GF-D8 (cell line): Measurements from ENCODE around the gene DNAJC7.

Source experiments
- DNase-seq: peaks from one replicate; lab custom pipeline; 2025; lab: John Stamatoyannopoulos, UW

DNAJC7 gene

DNA sequence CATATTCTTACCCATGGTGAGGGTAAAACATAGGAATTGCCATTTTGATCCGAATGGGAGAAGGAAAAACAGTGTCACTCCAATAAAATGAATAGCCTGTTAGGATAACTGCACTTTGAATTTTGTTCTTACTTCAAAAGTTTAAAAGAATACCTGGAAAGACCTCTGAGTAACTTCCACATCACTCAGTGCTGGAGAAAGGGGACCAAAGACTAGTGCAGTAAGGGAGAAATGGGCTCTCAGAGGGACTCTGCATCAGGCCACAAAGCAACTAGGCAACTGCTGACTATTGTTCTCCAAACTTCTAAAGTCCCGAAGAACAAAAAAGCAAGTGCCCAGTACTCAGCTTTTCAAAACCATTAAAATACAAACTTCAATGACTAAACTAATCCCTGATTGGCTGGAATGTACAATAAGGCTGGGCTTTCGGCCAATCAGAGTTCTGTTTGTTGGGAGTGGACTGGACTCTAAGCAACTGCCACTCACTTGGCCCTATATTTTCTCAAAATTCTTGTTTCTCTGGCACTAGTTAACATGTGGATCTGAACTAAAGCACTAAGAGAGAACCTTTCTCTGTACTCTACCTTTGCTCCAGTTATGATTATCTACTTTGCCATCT, 6.2 kb downstream of the DNAJC7 start:
- DNase-seq: no peak

DNA sequence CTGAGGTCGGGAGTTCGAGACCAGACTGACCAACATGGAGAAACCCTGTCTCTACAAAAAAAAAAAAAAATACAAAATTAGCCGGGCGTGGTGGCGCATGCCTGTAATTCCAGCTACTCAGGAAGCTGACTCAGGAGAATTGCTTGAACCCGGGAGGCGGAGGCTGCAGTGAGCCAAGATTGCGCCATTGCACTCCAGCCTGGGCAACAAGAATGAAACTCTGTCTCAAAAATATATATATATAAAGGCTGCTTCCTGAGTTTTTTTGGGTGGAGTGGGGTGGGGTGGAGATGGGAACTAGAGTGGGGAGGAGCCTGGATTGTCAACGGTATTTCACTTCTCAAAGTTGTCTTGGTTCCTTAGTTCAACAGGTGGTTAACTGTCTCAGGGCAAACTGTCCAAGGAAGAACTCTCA, 7.0 kb downstream of the DNAJC7 start:
- peak; percentile 23 for DNase-seq

DNA sequence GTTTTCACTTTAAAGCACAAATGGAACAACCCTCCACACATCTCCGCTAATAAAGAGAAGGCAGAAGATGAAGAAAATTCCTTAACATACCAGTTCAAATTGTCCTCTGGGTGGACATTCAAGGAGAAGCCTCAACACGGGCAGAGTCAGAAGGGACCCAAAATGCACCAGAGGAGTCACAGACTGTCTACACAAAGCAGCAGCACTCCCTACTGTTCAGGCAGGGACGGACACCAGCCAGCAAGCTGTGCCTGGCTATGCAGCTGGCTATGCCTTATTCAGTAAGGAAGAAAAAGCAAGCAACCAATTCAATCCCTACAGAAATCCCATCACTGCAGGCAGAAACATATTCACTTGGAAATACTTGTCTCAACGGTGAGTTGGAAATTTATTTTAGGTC, 8.1 kb downstream of the DNAJC7 start:
- DNase-seq: no peak

DNA sequence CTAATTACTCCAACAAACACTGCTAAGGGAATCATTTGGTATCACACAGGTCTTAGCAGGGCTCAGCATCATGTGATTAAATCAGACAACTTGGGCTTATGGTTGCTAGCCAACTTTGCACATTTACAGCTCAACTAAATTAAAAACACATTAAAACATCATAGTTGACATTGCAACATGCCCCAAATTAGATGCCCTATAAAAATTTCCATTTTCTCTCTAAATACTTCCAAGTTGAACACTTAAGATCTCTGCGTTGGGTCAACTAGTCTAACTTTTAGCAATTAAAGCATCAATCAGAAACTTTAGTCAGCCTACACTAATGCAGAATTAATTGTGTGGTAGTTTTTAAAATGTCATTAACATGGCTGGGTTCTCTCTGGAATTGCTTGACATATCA, 12.1 kb downstream of the DNAJC7 start:
- no peak for DNase-seq

DNA sequence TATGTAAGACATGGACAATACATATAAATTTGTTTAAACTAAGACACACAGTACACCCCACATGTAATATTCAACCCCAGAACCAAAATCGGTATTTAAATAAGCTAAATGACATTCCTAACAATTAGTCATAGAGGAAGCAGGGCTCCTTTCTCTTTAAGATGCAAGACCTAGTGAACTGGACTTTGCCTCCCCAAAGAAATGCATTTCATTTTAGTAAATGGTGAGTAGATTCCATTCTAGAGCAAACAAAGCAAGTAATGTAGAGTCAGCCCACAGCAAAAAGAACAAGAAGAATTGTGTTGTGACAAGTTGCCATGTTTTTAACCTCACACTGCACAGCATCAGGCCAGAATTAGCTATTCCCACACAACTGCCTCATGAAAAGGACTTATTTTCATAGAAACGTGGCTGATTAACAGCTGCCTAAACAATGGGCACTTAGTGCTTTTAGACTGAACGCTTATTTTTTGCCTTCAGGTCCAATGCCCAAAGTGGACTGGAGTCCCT, 14.4 kb downstream of the DNAJC7 start:
- no peak for DNase-seq

DNA sequence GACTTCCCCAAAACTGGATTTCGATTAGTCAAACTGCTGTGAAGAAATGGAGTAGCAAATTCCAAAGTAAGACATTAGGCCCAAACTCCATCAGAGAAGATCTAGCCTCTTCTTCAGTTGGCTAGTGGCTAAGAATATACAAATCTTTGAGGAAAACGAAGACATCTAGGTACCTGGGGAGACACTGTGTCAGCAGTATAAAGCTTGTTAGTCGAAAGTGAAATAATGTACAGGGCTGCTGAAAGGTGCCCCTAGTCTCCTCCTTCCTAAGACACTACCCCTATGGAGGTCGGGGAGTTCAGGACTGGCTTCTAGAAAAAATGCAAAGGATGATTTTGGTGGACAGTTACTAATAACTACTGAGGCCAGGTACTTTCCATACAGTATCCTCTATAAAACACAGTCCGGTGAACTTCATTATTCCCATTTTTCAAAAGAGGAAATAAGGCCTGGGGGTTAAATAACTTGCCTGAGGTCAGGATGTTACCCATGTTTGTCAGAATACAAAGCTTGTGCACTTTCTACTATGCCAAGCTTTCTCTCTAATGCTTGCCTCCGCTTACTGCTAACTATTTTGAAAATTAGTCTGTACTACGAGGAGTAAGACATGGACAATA, 15.0 kb downstream of the DNAJC7 start:
- no peak for DNase-seq

DNA sequence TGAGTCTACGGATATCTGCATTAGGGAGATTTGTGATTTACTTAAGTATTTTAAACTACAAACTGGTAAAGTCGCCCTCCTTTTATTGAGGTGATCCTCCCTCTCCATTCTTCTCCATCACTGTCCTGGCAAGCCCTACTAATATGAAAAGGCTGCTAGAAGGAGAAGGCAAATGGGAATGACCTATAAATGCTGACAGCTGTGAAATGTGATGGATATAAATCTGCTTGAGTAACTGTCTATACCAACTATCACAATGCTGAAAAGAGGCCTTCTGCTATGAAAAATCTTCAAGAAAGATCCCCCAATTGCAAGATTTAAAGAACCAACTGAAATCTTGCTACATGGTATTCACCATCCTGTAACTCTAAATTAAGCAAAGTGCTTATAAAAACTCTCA, 15.5 kb downstream of the DNAJC7 start:
- DNase-seq: no peak

DNA sequence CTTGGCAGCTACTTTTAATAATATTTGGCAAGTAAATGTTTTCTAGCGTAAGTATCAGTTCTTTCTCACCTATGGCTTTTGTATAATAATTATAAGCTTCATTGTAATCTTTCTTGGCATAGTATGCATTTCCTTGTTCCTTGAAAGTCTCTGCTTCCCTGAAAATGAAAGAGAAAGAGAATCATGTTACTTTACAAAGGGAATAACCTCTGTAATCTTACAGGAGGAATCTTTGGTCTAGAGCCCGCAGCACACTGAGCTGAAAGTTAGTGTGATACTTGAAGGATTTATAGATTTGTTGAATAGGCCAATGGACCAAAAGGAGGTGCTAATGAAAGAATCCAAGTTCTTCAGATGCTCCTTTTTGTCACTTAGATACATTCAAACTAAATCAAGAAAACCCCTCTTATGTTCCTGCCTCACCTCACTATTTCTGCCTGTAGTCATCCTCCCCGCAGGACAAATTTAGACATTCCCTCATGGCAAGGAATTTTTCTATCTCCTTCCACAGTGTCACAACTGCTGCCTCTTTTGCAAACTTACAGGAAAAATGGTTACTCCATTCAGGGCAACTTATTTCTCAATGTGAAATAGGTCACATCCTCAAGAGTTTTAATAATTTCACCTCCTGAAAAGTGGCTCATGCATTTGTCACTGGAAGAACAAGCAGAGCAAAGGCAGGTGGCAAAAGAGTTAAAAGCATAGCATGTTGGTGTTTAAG, 16.7 kb downstream of the DNAJC7 start:
- DNase-seq: no peak

DNA sequence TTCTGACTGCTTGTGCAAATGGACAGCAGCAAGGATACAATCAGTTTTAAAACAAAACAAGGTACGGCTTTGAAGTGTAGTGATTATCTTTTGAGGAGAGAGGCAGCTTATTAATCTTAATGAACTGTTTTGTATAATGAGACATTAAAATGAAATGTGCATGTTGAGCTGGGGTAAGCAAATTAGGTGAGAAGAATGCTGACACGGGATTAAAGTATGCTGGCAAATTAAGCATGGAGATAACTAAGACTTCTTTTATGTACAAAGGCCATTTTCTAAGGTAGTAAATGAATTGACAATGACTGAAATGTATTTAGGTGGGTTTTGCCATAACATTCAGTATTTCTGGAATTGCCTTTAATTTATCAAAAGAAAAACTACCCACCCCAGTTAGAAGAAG, 18.7 kb downstream of the DNAJC7 start:
- DNase-seq: no peak

DNA sequence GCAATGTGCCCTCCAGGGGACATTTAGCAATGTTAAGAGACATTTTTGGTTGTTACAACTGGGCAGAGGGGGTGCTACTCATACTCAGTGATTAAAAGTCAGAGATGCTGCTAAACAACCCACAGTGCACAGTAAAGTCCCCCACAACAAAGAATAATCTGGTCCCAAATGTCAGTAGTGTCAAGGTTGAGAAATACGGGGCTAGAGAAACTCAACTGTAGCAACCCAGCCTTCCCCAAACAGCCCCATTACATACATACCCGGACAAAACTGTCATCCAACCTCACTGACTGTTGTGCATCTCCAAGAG, 20.4 kb downstream of the DNAJC7 start:
- DNase-seq: no peak

DNA sequence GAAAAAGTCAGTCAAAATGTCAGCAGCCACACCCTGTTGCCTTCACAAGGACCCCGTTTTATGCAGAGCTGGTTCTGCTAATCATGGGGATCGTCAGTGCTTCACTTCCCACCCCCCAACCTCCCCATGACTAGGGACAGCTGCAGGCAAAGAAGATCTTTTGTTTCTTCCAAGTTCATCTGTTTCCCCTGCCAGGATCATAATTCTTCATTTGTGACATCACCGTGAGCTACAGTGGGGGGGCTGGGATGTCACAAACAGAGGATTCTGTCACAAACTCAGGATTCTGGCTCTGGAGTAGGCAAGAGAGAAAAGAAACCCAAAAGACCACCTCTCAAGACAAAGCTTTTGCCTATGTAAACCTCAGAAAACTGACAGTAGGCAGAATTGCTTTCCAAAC, 24.7 kb downstream of the DNAJC7 start:
- no peak for DNase-seq

DNA sequence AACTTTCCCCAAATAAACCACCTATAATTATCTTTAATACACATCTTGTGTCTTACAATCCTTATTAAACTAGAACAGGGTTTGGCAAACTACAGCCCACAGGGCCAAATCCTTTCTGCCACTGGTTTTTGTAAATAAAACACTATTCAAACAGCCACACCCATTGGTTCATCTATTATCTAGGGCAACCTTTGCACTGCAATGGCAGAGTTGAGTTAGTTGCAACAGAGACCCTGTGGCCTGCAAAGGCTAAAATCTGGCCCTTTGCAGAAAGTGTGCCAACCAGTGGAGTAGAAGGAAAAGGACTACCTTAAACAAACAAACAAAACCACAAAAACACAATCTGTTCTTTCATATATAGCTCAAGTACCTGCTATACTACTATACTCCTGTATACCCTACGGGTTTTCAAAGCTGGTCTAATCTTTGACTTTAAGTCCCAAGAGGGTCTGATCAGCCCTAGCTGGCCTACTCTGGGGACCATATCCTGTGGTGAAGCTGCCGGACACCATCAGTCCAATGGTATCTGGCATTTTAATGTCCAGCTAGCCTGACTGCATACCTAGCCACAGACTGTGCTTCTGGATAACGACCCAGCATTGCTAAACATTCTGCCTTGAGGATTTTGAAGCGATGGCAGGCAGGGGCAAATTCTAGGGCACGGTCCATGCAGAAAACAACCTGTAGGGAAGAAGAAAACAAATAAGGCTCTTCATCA, 27.4 kb downstream of the DNAJC7 start:
- DNase-seq: no peak

DNA sequence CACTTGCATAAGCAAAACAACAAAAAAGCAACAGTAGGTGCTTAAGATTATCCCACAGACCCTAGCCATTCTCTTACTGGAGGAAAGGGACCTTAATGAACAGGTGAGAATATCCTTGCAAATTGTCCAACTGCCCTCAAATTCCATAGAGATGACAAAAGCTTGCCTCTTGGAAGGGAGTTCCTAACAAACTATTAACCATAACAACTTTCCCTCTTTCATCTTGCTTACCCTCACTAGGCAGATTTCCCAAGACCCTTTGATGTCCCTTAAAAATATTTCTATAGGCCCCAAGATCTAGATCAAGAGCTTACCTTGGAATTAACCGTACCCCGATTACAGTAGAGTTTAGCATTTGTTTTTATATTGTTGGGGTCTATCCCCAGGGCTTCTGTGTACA, 28.8 kb downstream of the DNAJC7 start:
- DNase-seq: no peak

DNA sequence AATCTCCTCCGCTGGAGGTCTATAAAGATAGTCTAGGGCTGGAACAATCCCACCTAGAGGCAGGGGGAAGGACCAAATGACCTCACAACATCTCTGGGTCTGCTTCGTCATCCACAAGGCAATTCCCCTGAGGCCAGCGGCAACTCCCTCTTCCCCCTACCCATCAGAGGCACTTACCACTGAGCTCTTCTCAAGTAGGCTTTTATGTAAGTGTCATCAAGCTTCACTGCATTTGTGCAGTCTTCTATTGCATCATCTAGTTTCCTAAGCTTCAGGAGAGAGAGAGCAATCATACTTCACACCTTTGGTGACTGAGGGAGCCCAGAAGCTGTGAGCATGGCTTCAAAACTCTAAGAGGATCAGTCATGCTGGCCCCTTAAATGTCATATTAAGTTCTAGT, 29.6 kb downstream of the DNAJC7 start:
- no peak for DNase-seq

DNA sequence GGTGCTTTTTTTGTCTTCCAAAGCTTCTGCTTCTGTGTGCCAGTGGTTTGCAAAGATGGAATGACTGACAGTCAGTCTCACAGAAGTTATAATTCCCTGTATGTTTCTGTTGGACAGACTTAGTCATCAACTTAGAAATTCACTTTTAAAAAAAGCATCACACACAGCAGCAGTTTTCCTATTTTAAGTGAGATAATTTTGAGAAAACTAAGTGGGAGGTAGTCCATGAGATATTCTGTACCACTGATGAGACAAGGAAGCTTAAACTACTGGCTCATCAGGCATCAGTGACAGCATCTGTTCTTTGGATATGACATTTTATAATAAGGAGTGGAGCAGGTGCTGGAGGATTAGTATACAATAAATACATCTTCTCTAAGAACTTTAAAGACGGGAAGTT, 30.6 kb downstream of the DNAJC7 start:
- DNase-seq: no peak

DNA sequence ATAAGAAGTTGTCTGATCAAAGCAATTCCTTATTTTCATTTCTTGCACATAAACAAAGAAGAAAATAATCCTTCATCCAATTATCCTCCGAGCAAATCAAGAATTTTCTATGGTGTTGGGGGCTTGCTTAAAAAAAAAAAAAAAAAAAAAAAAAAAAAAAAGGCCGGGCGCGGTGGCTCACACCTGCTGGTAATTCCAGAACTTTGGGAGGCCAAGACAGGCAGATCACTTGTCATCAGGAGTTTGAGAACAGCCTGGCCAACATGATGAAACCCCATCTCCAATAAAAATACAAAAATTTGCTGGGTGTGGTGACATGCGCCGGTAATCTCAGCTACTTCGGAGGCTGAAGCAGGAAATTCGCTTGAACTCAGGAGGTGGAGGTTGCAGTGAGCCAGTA, 31.3 kb downstream of the DNAJC7 start:
- DNase-seq: no peak

DNA sequence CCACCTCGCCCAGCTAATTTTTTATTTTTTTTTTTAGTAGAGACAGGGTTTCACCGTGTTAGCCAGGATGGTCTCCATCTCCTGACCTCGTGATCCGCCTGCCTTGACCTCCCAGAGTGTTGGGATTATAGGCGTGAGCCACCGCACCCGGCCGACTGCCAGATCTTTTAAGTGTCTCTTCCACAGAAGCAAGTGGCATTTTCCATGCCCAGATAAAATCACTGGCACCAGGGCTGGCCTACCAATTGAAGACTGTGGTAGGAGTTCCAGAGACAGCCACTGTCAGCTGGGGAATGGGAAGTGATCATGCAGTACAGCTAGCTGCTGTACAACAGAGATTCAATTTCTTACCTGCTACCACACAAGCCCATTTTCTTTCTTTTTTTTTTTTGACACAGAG, 32.8 kb downstream of the DNAJC7 start:
- no peak for DNase-seq

DNA sequence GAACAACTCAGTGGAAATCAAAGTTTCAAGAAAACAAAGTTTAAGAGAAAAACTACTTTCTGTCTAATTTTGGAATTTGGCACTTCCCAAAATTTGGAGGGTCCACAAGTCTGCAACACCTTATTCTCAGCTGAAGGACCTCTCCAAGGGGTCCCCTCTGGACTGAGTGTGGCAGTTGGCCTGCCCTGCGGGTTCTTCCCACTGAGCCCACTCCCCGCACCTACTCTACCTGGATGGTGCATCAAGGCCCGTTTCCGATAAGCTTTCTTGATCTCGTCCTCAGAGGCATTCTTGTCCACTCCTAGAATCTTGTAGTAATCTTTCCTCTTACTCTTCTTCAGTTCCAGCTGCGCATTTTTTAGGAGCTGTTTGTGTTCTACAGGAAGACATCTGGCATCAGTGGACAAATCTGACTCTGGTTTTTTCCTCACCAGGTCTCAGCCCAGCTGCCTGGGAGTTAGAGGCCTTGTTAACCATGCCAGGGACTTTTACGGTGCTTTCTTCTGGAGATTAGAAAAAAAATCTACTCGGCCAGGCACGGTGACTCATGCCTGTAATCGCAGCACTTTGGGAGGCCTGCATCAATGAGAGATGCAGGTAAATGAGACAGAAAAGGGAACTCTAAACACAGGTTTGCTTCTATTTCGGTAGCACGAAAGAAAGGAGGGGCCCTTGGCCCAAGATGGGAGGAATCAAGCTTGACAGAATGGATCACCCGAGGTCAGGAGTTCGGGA, 35.0 kb downstream of the DNAJC7 start:
- DNase-seq: no peak

DNA sequence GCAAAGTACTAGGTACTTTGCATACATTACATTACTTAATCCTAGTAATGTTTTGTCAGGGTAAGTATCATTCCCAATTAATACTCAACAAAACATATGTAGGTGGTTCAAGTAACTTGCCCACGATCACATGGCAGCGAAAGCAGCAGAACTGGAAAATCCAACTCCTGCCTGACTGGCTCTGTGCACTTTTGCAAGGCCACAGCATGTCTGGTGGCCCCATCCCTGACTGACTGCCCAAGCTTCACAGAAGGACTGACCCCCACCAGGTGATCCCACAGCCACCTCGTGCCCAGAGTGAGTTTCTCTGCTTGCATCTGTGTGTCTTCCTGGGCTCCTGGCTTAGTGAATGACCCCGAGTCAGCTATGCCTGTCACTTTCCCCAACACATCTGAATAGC, 39.2 kb downstream of the DNAJC7 start:
- no peak for DNase-seq

DNA sequence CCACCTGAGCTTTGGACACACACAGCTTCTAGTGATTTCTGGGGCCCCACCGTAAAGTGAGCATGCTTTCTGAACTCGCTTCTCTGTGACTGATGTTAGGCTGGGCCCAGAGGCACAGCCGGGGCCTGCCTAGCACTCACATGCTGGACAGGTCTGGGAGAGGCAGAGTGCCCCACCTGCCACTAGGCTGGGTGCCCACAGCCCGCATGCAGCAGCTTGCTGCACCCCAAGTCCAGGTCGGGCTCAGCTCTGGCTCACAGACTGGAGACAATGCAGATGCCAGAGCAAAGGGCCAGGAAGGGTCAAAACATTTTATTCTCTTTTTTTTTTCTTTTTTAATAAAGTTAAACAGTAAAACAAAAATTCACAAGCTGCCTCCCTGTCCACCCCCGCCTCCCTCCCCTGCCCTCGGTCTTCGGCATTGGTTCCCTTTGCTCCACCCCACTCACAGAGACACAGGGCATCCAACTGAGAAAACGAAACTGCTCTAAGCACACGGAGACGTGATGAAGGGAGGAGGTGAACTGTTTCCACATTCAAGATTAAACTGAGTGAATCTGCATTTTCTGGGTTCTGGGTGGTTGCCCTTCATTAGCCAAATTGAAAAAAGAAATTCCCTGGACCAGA, 41.0 kb downstream of the DNAJC7 start:
- no peak for DNase-seq

DNA sequence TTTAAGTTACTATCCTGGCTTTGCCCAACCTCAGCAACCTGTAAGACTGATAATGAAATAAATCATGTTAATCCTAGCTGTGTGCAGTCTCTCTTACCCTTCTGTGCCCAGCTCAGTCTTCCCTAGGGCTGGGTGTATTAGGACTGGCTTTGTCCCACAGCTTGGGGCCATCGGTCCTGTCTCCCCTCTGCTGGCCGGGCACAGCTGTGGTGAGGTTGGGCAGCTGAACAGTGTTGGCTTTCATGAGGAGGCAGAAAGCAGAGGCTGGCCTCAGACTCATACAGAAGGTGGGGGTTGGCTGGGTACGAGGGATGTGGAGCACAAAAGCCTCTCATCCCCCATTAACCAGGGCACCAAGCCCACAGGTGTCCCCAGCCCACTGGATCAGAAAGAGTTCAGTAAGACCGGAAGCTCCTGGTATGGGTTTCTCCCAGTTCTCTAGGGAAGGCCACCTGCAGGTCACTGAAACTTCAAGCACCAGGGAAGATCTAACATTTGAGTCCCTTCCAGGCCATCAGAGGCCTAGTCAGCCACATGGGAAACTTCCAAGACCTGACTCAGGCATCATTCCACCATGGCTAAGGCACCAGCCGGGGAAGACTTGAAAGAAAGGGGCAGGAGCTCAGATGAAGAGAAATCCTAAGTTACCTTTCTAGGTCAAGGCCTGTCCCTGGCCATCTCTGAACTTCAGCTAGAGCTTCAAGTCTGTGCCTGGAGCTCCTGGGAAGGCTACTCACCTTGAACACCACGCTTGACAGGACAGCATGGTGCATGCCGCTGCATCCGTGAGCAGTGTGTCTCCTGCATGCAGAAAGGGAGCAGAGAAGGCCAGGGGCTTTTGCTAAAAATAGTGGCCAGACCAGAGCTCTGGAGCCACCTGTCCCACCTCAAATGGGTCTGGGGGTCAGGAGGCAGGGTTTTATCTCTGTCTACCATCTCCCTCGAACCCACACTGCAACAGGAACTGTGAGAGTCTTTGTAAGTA, 41.8 kb downstream of the DNAJC7 start:
- no peak for DNase-seq
